ENCODE measurements around the gene NPAS3.

The NPAS3 gene

GRCh38 chr14:33120341-33120740 lies 181.7 kb downstream of the NPAS3 start:
- Histone ChIP-seq H4K20me1 (ENCODE audit: insufficient read depth) (no peaks in the 10 kb centered on the region), H3K9ac (no peak overlapping the region), H3K4me1 (ENCODE audit: low read depth, poor library complexity, severe bottlenecking) (no peaks in the 10 kb centered on the region), H2AFZ (ENCODE audit: low read depth) (no peak overlapping the region), H3K79me2 (ENCODE audit: insufficient read depth, low read depth) (no peaks in the 10 kb centered on the region), H3K27me3 (ENCODE audit: insufficient read depth, low read depth) (no peaks in the 10 kb centered on the region), H3K4me3 (IDR thresholded peaks at IDR 0.05; ENCODE audit: insufficient read depth, low read depth, low read length) (no peak overlapping the region), H3K36me3 (ENCODE audit: insufficient read depth) (no peaks in the 10 kb centered on the region), H3K27ac (no peak overlapping the region), H3K4me2 (no peak overlapping the region)
- no peak for TF ChIP-seq CTCF (conservative IDR thresholded peaks at IDR 0.05; ENCODE audit: low read depth, low read length)

GRCh38 chr14:33120966-33121365 lies 182.3 kb downstream of the NPAS3 start:
- Histone ChIP-seq H3K79me2 (ENCODE audit: insufficient read depth, low read depth) (no peaks in the 10 kb centered on the region), H4K20me1 (ENCODE audit: insufficient read depth) (no peaks in the 10 kb centered on the region), H2AFZ (ENCODE audit: low read depth) (no peak overlapping the region), H3K27me3 (ENCODE audit: insufficient read depth, low read depth) (no peaks in the 10 kb centered on the region), H3K36me3 (ENCODE audit: insufficient read depth) (no peaks in the 10 kb centered on the region), H3K27ac (no peak overlapping the region), H3K4me2 (no peak overlapping the region), H3K4me1 (ENCODE audit: low read depth, poor library complexity, severe bottlenecking) (no peaks in the 10 kb centered on the region), H3K4me3 (IDR thresholded peaks at IDR 0.05; ENCODE audit: insufficient read depth, low read depth, low read length) (no peak overlapping the region), H3K9ac (no peak overlapping the region)
- TF ChIP-seq CTCF (conservative IDR thresholded peaks at IDR 0.05; ENCODE audit: low read depth, low read length) = no peak

GRCh38 chr14:33123281-33123680 lies 184.6 kb downstream of the NPAS3 start:
- Histone ChIP-seq H4K20me1 (ENCODE audit: insufficient read depth) (no peaks in the 10 kb centered on the region), H3K36me3 (ENCODE audit: insufficient read depth) (no peaks in the 10 kb centered on the region), H3K27me3 (ENCODE audit: insufficient read depth, low read depth) (no peaks in the 10 kb centered on the region), H2AFZ (ENCODE audit: low read depth) (no peak overlapping the region), H3K9ac (no peak overlapping the region), H3K79me2 (ENCODE audit: insufficient read depth, low read depth) (no peaks in the 10 kb centered on the region), H3K4me3 (IDR thresholded peaks at IDR 0.05; ENCODE audit: insufficient read depth, low read depth, low read length) (no peak overlapping the region), H3K27ac (no peak overlapping the region), H3K4me1 (ENCODE audit: low read depth, poor library complexity, severe bottlenecking) (no peaks in the 10 kb centered on the region), H3K4me2 (no peak overlapping the region)
- TF ChIP-seq CTCF (conservative IDR thresholded peaks at IDR 0.05; ENCODE audit: low read depth, low read length) = no peak

GRCh38 chr14:33126433-33126832 lies 187.8 kb downstream of the NPAS3 start:
- Histone ChIP-seq H3K36me3 (ENCODE audit: insufficient read depth) (no peaks in the 10 kb centered on the region), H3K27ac (no peak overlapping the region), H3K9ac (no peak overlapping the region), H3K4me3 (IDR thresholded peaks at IDR 0.05; ENCODE audit: insufficient read depth, low read depth, low read length) (no peak overlapping the region), H2AFZ (ENCODE audit: low read depth) (no peak overlapping the region), H3K27me3 (ENCODE audit: insufficient read depth, low read depth) (no peaks in the 10 kb centered on the region), H3K4me1 (ENCODE audit: low read depth, poor library complexity, severe bottlenecking) (no peaks in the 10 kb centered on the region), H3K4me2 (no peak overlapping the region), H3K79me2 (ENCODE audit: insufficient read depth, low read depth) (no peaks in the 10 kb centered on the region), H4K20me1 (ENCODE audit: insufficient read depth) (no peaks in the 10 kb centered on the region)
- TF ChIP-seq CTCF (conservative IDR thresholded peaks at IDR 0.05; ENCODE audit: low read depth, low read length) = no peak

- no peak for TF ChIP-seq CTCF (conservative IDR thresholded peaks at IDR 0.05; ENCODE audit: low read depth, low read length)
- Histone ChIP-seq H3K4me3 (IDR thresholded peaks at IDR 0.05; ENCODE audit: insufficient read depth, low read depth, low read length) (no peak overlapping the region), H3K36me3 (ENCODE audit: insufficient read depth) (no peaks in the 10 kb centered on the region), H2AFZ (ENCODE audit: low read depth) (no peak overlapping the region), H3K27ac (no peak overlapping the region), H3K4me2 (no peak overlapping the region), H3K79me2 (ENCODE audit: insufficient read depth, low read depth) (no peaks in the 10 kb centered on the region), H4K20me1 (ENCODE audit: insufficient read depth) (no peaks in the 10 kb centered on the region), H3K27me3 (ENCODE audit: insufficient read depth, low read depth) (no peaks in the 10 kb centered on the region), H3K4me1 (ENCODE audit: low read depth, poor library complexity, severe bottlenecking) (no peaks in the 10 kb centered on the region), H3K9ac (no peak overlapping the region)
Measured at GRCh38 chr14:33127531-33127930, 188.9 kb downstream of the NPAS3 start.
